ENCODE data around the gene CHL1.

Gene CHL1, protein sequence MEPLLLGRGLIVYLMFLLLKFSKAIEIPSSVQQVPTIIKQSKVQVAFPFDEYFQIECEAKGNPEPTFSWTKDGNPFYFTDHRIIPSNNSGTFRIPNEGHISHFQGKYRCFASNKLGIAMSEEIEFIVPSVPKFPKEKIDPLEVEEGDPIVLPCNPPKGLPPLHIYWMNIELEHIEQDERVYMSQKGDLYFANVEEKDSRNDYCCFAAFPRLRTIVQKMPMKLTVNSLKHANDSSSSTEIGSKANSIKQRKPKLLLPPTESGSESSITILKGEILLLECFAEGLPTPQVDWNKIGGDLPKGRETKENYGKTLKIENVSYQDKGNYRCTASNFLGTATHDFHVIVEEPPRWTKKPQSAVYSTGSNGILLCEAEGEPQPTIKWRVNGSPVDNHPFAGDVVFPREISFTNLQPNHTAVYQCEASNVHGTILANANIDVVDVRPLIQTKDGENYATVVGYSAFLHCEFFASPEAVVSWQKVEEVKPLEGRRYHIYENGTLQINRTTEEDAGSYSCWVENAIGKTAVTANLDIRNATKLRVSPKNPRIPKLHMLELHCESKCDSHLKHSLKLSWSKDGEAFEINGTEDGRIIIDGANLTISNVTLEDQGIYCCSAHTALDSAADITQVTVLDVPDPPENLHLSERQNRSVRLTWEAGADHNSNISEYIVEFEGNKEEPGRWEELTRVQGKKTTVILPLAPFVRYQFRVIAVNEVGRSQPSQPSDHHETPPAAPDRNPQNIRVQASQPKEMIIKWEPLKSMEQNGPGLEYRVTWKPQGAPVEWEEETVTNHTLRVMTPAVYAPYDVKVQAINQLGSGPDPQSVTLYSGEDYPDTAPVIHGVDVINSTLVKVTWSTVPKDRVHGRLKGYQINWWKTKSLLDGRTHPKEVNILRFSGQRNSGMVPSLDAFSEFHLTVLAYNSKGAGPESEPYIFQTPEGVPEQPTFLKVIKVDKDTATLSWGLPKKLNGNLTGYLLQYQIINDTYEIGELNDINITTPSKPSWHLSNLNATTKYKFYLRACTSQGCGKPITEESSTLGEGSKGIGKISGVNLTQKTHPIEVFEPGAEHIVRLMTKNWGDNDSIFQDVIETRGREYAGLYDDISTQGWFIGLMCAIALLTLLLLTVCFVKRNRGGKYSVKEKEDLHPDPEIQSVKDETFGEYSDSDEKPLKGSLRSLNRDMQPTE (N-terminal part only)

DNA sequence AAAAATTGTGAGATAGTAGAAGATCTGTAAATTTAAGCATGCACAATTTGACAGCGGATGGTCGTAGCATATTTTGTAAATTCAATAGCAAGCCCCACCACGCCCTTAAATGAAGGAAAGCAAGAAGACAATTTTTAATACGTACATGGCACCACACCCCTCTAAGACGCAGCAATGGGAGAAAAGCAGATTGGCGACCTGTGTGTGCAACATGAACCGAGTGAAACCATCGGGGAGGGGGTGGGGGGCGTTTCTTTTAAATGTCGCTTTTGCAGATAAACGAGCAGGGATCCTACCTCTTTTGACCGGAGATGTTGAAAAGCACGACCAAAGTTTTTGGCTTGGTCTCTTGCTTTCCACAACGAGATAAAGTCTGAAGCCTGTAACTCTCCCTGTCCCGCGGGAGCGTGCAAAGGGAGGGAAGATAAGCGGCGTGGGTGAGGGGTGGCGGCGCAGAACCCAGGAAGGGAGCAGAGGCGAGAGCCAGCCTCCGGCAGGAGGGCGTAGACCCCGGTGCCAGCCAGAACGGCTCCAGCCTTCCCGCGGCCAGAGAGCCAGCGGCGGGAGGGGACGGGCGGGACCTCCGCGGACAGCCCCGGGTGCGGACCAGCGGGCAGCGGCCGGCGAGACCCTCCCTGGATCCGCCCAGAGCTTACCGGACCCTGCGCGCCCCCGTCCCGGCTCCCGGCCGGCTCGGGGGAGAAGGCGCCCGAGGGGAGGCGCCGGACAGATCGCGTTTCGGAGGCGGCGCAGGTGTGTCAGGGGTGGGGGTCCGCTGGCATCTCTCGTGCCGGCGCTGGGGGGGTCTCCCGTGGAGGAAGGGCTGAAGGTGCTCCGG is at the start of gene CHL1:
Gene CHL1 (plus strand): TSS at position 453 of the 838 bp plus-strand sequence. CDS start 123,014 bp downstream, outside the sequence.
- peak; percentile 34; the same call in 1 of the 2 replicates for TF ChIP-seq GATA2 (IDR thresholded peaks at IDR 0.05; ENCODE audit: low read depth, low read length)
- TF ChIP-seq GATA3 (IDR thresholded peaks at IDR 0.05; ENCODE audit: low read depth, low read length), result no peak

DNA sequence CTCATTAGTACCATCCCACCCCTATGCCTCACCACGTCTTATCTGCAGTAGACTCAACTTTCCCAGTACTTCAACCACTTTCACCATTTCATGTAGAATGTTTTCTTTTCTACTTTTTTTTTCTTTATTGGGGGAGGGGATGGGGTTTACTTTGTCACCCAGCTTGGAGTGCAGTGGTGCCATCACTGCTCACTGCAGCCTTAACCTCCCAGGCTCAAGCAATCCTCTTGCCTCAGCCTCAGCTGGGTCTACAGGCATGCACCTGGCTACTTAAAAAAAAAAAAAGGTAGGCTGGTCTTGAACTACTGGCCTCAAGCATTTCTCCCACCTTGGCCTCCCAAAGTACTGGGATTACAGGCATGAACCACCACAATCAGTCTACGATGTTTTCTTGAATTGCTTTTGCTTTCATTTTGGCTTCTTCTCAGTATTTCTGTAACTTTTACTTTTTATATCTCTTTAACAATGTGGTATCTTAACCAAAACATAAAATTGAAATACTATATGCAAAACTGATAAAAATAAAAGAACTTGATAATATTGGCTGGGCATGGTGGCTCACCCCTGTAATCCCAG is 44.9 kb upstream of the CHL1 start:
- TF ChIP-seq GATA3 (IDR thresholded peaks at IDR 0.05; ENCODE audit: low read depth, low read length), result no peak
- no peak for TF ChIP-seq GATA2 (IDR thresholded peaks at IDR 0.05; ENCODE audit: low read depth, low read length)

DNA sequence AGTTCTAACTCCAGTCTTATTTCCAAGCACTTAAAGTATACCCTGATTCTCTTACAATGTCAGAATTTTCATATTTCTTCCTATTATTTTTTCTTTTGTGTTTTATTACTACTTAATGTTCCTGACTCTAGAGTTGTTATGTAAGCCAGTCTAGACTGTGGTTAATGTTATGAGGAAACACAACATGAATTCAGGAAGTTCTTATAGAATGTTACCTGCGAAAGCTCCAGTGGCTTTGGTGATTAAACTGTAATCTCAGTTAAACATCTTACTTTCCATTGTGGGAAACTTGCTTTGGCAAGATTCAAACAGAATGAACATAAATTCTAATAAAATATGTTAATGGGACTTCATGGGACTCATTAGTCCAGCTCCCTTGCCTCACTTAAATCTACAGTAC is 36.6 kb upstream of the CHL1 start:
- TF ChIP-seq GATA3 (IDR thresholded peaks at IDR 0.05; ENCODE audit: low read depth, low read length), result no peak
- no peak for TF ChIP-seq GATA2 (IDR thresholded peaks at IDR 0.05; ENCODE audit: low read depth, low read length)

- TF ChIP-seq GATA3 (IDR thresholded peaks at IDR 0.05; ENCODE audit: low read depth, low read length) (no peak), GATA2 (IDR thresholded peaks at IDR 0.05; ENCODE audit: low read depth, low read length) (no peak)
Measured at GRCh38 chr3:166071-166470, 30.5 kb upstream of the CHL1 start.

DNA sequence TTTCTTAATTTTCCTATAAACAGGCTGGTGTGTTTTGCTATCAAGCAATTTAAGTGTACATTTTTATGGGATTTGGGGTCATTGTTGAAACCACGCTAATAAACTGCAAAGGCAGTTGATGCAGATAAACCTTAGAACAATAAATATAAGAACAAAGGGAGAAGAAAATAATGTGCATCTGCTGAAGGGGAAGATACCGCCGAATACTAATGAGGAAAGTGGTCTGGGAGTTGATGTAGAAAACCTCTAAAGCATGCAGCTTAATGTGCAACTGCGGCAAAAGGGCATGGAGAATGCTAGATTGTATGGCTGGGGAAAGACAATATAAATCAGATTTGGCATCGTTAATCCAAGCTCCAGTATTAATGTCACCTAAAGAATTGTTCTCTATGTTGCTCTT is 29.8 kb upstream of the CHL1 start:
- no peak for TF ChIP-seq GATA3 (IDR thresholded peaks at IDR 0.05; ENCODE audit: low read depth, low read length)
- TF ChIP-seq GATA2 (IDR thresholded peaks at IDR 0.05; ENCODE audit: low read depth, low read length), result no peak

DNA sequence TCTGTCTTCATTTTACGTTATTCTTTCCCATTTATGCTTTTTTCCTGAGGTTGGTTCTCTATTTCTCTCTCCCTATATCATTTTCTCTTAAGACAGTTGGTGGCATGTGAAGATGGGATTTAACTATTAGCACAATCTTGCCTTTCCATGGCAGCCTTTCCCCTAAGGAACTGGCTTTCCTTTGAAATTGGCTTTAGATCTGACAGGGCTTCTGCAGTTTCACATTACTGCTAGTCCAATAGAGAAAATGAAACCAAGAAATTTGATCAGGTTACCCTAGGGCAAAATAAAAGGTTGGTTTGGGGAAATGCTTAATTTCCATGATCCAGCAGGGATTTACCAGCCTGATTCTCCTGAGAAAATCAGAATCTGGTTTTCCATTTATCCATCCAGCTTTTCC is 22.7 kb upstream of the CHL1 start:
- TF ChIP-seq GATA3 (IDR thresholded peaks at IDR 0.05; ENCODE audit: low read depth, low read length), result no peak
- no peak for TF ChIP-seq GATA2 (IDR thresholded peaks at IDR 0.05; ENCODE audit: low read depth, low read length)

GRCh38 chr3:184976-185375 is 11.6 kb upstream of the CHL1 start:
- TF ChIP-seq GATA2 (IDR thresholded peaks at IDR 0.05; ENCODE audit: low read depth, low read length) (no peak), GATA3 (IDR thresholded peaks at IDR 0.05; ENCODE audit: low read depth, low read length) (no peak)

- TF ChIP-seq GATA3 (IDR thresholded peaks at IDR 0.05; ENCODE audit: low read depth, low read length) (no peak), GATA2 (IDR thresholded peaks at IDR 0.05; ENCODE audit: low read depth, low read length) (no peak)
Measured at GRCh38 chr3:192215-192929, 4.2 kb upstream of the CHL1 start.

GRCh38 chr3:194001-194400 is 2.6 kb upstream of the CHL1 start:
- TF ChIP-seq GATA3 (IDR thresholded peaks at IDR 0.05; ENCODE audit: low read depth, low read length) (no peak), GATA2 (IDR thresholded peaks at IDR 0.05; ENCODE audit: low read depth, low read length) (no peak)

GRCh38 chr3:194421-194820 is 2.1 kb upstream of the CHL1 start:
- TF ChIP-seq GATA2 (IDR thresholded peaks at IDR 0.05; ENCODE audit: low read depth, low read length) (no peak), GATA3 (IDR thresholded peaks at IDR 0.05; ENCODE audit: low read depth, low read length) (no peak)

- TF ChIP-seq GATA3 (IDR thresholded peaks at IDR 0.05; ENCODE audit: low read depth, low read length) (no peak), GATA2 (IDR thresholded peaks at IDR 0.05; ENCODE audit: low read depth, low read length) (no peak)
Measured at GRCh38 chr3:195666-196065, 897 bp upstream of the CHL1 start.

DNA sequence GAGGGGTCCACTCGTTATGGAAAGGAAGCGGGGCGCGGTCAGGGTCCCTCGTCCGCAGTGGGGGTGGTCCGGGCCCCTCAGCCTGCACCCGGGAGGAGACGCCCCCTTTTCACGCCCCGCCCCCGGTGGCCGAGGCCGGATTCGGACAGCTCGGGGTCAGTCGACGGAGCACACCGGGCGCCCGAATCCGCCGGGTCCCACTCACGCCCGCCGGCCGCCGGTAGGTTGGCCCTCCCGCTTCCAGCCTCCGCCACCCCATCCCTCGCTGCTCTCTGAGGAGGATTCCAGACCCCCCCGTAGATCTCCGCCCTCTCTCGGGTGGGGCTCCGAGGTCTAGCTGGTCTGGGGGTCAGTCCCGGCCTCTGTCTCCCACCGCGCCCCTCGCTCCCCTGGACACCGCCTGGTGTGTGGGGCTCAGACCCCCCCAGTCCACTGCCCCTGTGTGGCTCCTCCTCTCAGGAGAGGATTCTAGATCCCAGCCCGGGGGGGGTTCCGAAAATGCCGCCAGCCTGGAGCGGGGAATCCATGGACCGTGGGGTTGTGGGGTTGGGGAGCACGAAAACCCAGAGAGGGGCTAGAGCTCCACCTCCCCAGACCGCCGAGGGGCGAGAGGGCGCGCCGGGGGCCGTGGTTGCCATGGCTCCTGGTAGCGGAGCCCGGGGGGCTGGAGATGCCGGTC is 725 bp downstream of the CHL1 start:
- TF ChIP-seq GATA2 (IDR thresholded peaks at IDR 0.05; ENCODE audit: low read depth, low read length) (no peak), GATA3 (IDR thresholded peaks at IDR 0.05; ENCODE audit: low read depth, low read length) (no peak)
